HCT116 (cell line): Measurements from ENCODE around the gene RAB30. TPM values are rescaled to one million over a fixed set of nuclear protein-coding genes. Genes with fewer than 3 reads are reported as not detected.

Experiments used
- ATAC-seq: fragments of 200-7000 bp; cut with Tn5 transposase; 2 replicates; pipeline ENCODE4 v1.9.1; 2020; ENCODE audit warnings: mild to moderate bottlenecking, moderate library complexity
- BruUV-seq: library from RNA; stranded (reverse); fragments of 400-500 nt; replicated peaks from 2 replicates; lab custom pipeline; 2021; lab: Mats Ljungman, UMichigan
- CTCF ChIA-PET: fragments of 300-600 bp; sonication (Branson Sonifier 250); formaldehyde crosslinking; loops from one replicate; lab custom pipeline; 2021; ENCODE audit warnings: antibody characterized with exemption; lab: Charles Lee
- POLR2A ChIA-PET: fragments of 300-600, 350-600 bp; sonication (Branson Sonifier 250); formaldehyde crosslinking; loops from one replicate; lab custom pipeline; 2021; ENCODE audit warnings: antibody characterized with exemption; lab: Charles Lee
- RAD21 ChIA-PET, 2 experiments: fragments of 300-600 bp; sonication (Branson Sonifier 250); formaldehyde crosslinking; loops; one replicate each; lab custom pipeline; 2023; ENCODE audit warnings: low total read pairs in 2 of 2; ENCODE audit not compliant: uncharacterized antibody in 2 of 2, unreplicated experiment in 2 of 2, low non-redundant PET in 1 of 2; lab: Charles Lee
- DNase-seq: peaks from one replicate; pipeline ENCODE4 v3.0.0-alpha.2; 2010; ENCODE audit warnings: low read depth, low spot score
- H2AFZ ChIP-seq: fragments of 200-600 bp; shearing (Covaris generic), sonication (generic); 2 replicates; pipeline ENCODE4 v1.6.1; 2017; ENCODE audit warnings: low read depth, mixed run types, mixed read lengths, antibody characterized with exemption, low read length; ENCODE audit not compliant: poor library complexity, severe bottlenecking
- H3K27ac ChIP-seq: 2 replicates; pipeline ENCODE4 v1.5.1; 2012; ENCODE audit warnings: low read depth, low read length
- H3K27me3 ChIP-seq: fragments of 200-600 bp; sonication (generic); 2 replicates; pipeline ENCODE4 v1.6.1; 2016; ENCODE audit warnings: mixed run types, low read length, mixed read lengths; ENCODE audit not compliant: insufficient read depth
- H3K36me3 ChIP-seq, 2 experiments: fragments of 200-500 bp in 1 of 2; fragments of 200-600 bp in 1 of 2; sonication (Bioruptor generic) in 1 of 2; sonication (generic) in 1 of 2; 2 replicates each; pipeline versions ENCODE4 v1.5.1 to v1.6.1; 2014 to 2016; ENCODE audit warnings: low read length in 2 of 2, inconsistent platforms in 1 of 2, mixed read lengths in 1 of 2, mixed run types in 1 of 2; ENCODE audit not compliant: insufficient read depth in 2 of 2, control insufficient read depth in 1 of 2
- H3K4me1 ChIP-seq, 2 experiments: fragments of 200-600 bp in 1 of 2; sonication (generic) in 1 of 2; 2 replicates each; pipeline versions ENCODE4 v1.5.1 to v1.6.1; 2012 to 2017; ENCODE audit warnings: low read length in 2 of 2, inconsistent platforms in 1 of 2, mild to moderate bottlenecking in 1 of 2, mixed read lengths in 1 of 2, mixed run types in 1 of 2, moderate library complexity in 1 of 2; ENCODE audit not compliant: insufficient read depth in 2 of 2, control insufficient read depth in 1 of 2
- H3K4me2 ChIP-seq: fragments of 200-600 bp; sonication (generic); 2 replicates; pipeline ENCODE4 v1.6.1; 2017; ENCODE audit warnings: mixed run types, low read length, mixed read lengths
- H3K4me3 ChIP-seq, 2 experiments: fragments of 200-600 bp in 1 of 2; sonication (generic) in 1 of 2; replicated peaks in 1 of 2; 2 replicates each; pipeline ENCODE4 v1.5.1; 2011 to 2016; ENCODE audit warnings: low read length in 2 of 2, control low read depth in 1 of 2, low read depth in 1 of 2, mild to moderate bottlenecking in 1 of 2, mixed read lengths in 1 of 2, mixed run types in 1 of 2
- H3K79me2 ChIP-seq: fragments of 200-600 bp; sonication (generic); 2 replicates; pipeline ENCODE4 v1.6.1; 2017; ENCODE audit warnings: mild to moderate bottlenecking, mixed run types, low read length, moderate library complexity, mixed read lengths; ENCODE audit not compliant: insufficient read depth
- H3K9ac ChIP-seq: fragments of 200-600 bp; sonication (generic); 2 replicates; pipeline ENCODE4 v1.6.1; 2016; ENCODE audit warnings: low read length, mixed read lengths
- H3K9me2 ChIP-seq: fragments of 200-600 bp; sonication (generic), shearing (Covaris generic); 2 replicates; pipeline ENCODE4 v1.6.1; 2017; ENCODE audit warnings: mixed run types, mild to moderate bottlenecking, moderate library complexity; ENCODE audit not compliant: insufficient read depth
- H3K9me3 ChIP-seq, 2 experiments: fragments of 200-500 bp in 1 of 2; fragments of 200-600 bp in 1 of 2; sonication (Bioruptor generic) in 1 of 2; sonication (generic) in 1 of 2; 2 replicates each; pipeline ENCODE4 v1.6.1; 2014 to 2017; ENCODE audit warnings: low read length in 2 of 2, mixed read lengths in 2 of 2, inconsistent platforms in 1 of 2, low read depth in 1 of 2, mild to moderate bottlenecking in 1 of 2, mixed run types in 1 of 2, moderate library complexity in 1 of 2; ENCODE audit not compliant: control insufficient read depth in 1 of 2, insufficient read depth in 1 of 2
- H4K20me1 ChIP-seq: fragments of 200-600 bp; sonication (generic), shearing (Covaris generic); 2 replicates; pipeline ENCODE4 v1.6.1; 2017; ENCODE audit warnings: mixed run types, mild to moderate bottlenecking, moderate library complexity; ENCODE audit not compliant: insufficient read depth
- CEBPB ChIP-seq: IDR thresholded peaks from 2 replicates; pipeline ENCODE4 v1.6.1; 2012; ENCODE audit warnings: low read depth
- EGR1 ChIP-seq: IDR thresholded peaks from 2 replicates; pipeline ENCODE4 v1.6.1; 2012; ENCODE audit warnings: low read depth
- ELF1 ChIP-seq: IDR thresholded peaks from 2 replicates; pipeline ENCODE4 v1.6.1; 2012; ENCODE audit warnings: low read depth, borderline replicate concordance
- EZH2 ChIP-seq: fragments of 200-600 bp; sonication (generic); IDR thresholded peaks from 2 replicates; pipeline ENCODE4 v1.6.1; 2017; ENCODE audit warnings: antibody characterized with exemption, mixed run types
- EZH2phosphoT487 ChIP-seq: fragments of 200-600 bp; IDR thresholded peaks from 2 replicates; pipeline ENCODE4 v1.6.1; 2018; ENCODE audit warnings: antibody characterized with exemption, borderline replicate concordance
- FOSL1 ChIP-seq: IDR thresholded peaks from 2 replicates; pipeline ENCODE4 v1.6.1; 2012; ENCODE audit warnings: low read depth
- MAX ChIP-seq: IDR thresholded peaks from 2 replicates; pipeline ENCODE4 v1.6.1; 2012
- POLR2A ChIP-seq: IDR thresholded peaks from 2 replicates; pipeline ENCODE4 v1.7.0; 2011; ENCODE audit warnings: borderline replicate concordance; ENCODE audit not compliant: insufficient read depth, insufficient read length; ENCODE audit errors: extremely low read depth
- POLR2AphosphoS5 ChIP-seq: IDR thresholded peaks from 2 replicates; pipeline ENCODE4 v1.6.1; 2011; ENCODE audit warnings: mild to moderate bottlenecking, low read depth, low read length, moderate library complexity
- RAD21 ChIP-seq: IDR thresholded peaks from 2 replicates; pipeline ENCODE4 v1.6.1; 2012; ENCODE audit warnings: low read depth, mild to moderate bottlenecking
- REST ChIP-seq: IDR thresholded peaks from 2 replicates; pipeline ENCODE4 v1.6.1; 2012; ENCODE audit warnings: low read depth
- SIN3A ChIP-seq: IDR thresholded peaks from 2 replicates; pipeline ENCODE4 v1.6.1; 2012; ENCODE audit warnings: low read depth
- TCF7L2 ChIP-seq: IDR thresholded peaks from 2 replicates; pipeline ENCODE4 v1.7.0; 2011; ENCODE audit warnings: borderline replicate concordance, inconsistent platforms; ENCODE audit not compliant: insufficient read depth, insufficient read length; ENCODE audit errors: extremely low read depth
- YY1 ChIP-seq: IDR thresholded peaks from 2 replicates; pipeline ENCODE4 v1.6.1; 2011; ENCODE audit warnings: low read length, low read depth, moderate library complexity, mild to moderate bottlenecking; ENCODE audit not compliant: insufficient replicate concordance; ENCODE audit errors: extremely low read depth
- ZBTB33 ChIP-seq: IDR thresholded peaks from 2 replicates; pipeline ENCODE4 v1.6.1; 2011; ENCODE audit warnings: mild to moderate bottlenecking, low read length, moderate library complexity; ENCODE audit not compliant: insufficient replicate concordance; ENCODE audit errors: extremely low read depth
- ZFX ChIP-seq: fragments of 450-650 bp; IDR thresholded peaks from 2 replicates; pipeline ENCODE4 v1.6.1; 2017
- ZNF274 ChIP-seq: fragments of 200-500 bp; sonication (Bioruptor generic); IDR thresholded peaks from 2 replicates; pipeline ENCODE4 v1.6.1; 2014; ENCODE audit warnings: mild to moderate bottlenecking, low read depth, low read length, inconsistent platforms
- intact Hi-C: fragments of 100-400 bp; cut with micrococcal nuclease; formaldehyde crosslinking; loops from 2 replicates; pipeline ENCODE4 v1.10.0; 2022
- total RNA-seq: library from RNA; stranded (reverse); gene quantifications from one replicate; pipeline ENCODE4 v1.2.1, GENCODE V29; 2021; ENCODE audit not compliant: unreplicated experiment

Gene RAB30
- total RNA-seq, 1 experiment from 2014 or later: 5.7 TPM

- H4K20me1 ChIP-seq: no peaks in the 10 kb centered on the region
- DNase-seq: no peak
- H3K27ac ChIP-seq: no peak overlapping the region
- TF ChIP-seq RAD21: no peak
- TF ChIP-seq TCF7L2: no peak
- TF ChIP-seq EZH2phosphoT487: no peak
- TF ChIP-seq FOSL1: no peak
- no peak for TF ChIP-seq POLR2AphosphoS5
- no peak for TF ChIP-seq POLR2A
- no peak for TF ChIP-seq REST
- TF ChIP-seq ZBTB33: no peak
- no peak for TF ChIP-seq YY1
- no peak for TF ChIP-seq EZH2
- TF ChIP-seq ZFX: no peak
- TF ChIP-seq EGR1: no peak
- no peak for TF ChIP-seq MAX
- TF ChIP-seq ZNF274: no peak
- TF ChIP-seq SIN3A: no peak
- no peak for TF ChIP-seq CEBPB
- no peak for TF ChIP-seq ELF1
- no peak for ATAC-seq
- ChIA-PET POLR2A (no interaction called here), RAD21 (no interaction called here), CTCF (no interaction called here)
- H3K9me2 ChIP-seq: no peaks in the 10 kb centered on the region
- intact Hi-C loops: no loop called here
- no peaks in the 10 kb centered on the region for H3K36me3 ChIP-seq
- no peak overlapping the region for H3K4me3 ChIP-seq
- no peak overlapping the region for H3K9ac ChIP-seq
- H3K4me1 ChIP-seq: peaks cover 0 to 17% of the 10 kb centered on the region in 2 experiments; a peak in 2 of 4 replicates
- no peaks in the 10 kb centered on the region for H3K79me2 ChIP-seq
- no peak overlapping the region for H3K4me2 ChIP-seq
- H2AFZ ChIP-seq: no peak overlapping the region
- no peaks in the 10 kb centered on the region for H3K27me3 ChIP-seq
- no peaks in the 10 kb centered on the region for H3K9me3 ChIP-seq
- BruUV-seq: no TSS peak
Measured at GRCh38 chr11:82979824-82980223, 91.9 kb downstream of the RAB30 start.
